Neural progenitor cell (in vitro differentiated cells): ENCODE results near the gene RHBDD3. TPM values are rescaled to one million over a fixed set of nuclear protein-coding genes. Genes with fewer than 3 reads are reported as not detected.
A peak's percentile ranks its signal among the peaks of the same experiment; 100 is the strongest.

Experiments used
- DNase-seq: peaks from one replicate; pipeline ENCODE4 v3.0.0-alpha.2; 2016; ENCODE audit warnings: low spot score
- H2AFZ ChIP-seq: fragments of 200-600 bp; sonication (generic); replicated peaks from 2 replicates; pipeline ENCODE4 v1.6.1; 2016; ENCODE audit warnings: antibody characterized with exemption
- H3F3A ChIP-seq: fragments of 200-600 bp; sonication (generic); 2 replicates; pipeline ENCODE4 v1.6.1; 2016; ENCODE audit warnings: antibody characterized with exemption, low read depth
- H3K27ac ChIP-seq: fragments of 200-600 bp; sonication (generic); 2 replicates; pipeline ENCODE4 v1.5.1; 2016; ENCODE audit warnings: mild to moderate bottlenecking
- H3K27me3 ChIP-seq: fragments of 200-600 bp; sonication (generic); 2 replicates; pipeline ENCODE4 v1.6.1; 2016; ENCODE audit warnings: mild to moderate bottlenecking, moderate library complexity
- H3K36me3 ChIP-seq: fragments of 200-600 bp; sonication (generic); 2 replicates; pipeline ENCODE4 v1.5.1; 2016
- H3K4me1 ChIP-seq: fragments of 200-600 bp; sonication (generic); 2 replicates; pipeline ENCODE4 v1.6.1; 2016; ENCODE audit warnings: mixed run types
- H3K4me2 ChIP-seq: fragments of 200-600 bp; sonication (generic); 2 replicates; pipeline ENCODE4 v1.6.1; 2016
- H3K4me3 ChIP-seq: fragments of 200-600 bp; sonication (generic); 2 replicates; pipeline ENCODE4 v1.5.1; 2016
- H3K79me2 ChIP-seq: fragments of 200-600 bp; sonication (generic); 2 replicates; pipeline ENCODE4 v1.6.1; 2016; ENCODE audit warnings: low read depth
- H3K9ac ChIP-seq: fragments of 200-600 bp; sonication (generic); 2 replicates; pipeline ENCODE4 v1.6.1; 2016
- H3K9me3 ChIP-seq: fragments of 200-600 bp; sonication (generic); 2 replicates; pipeline ENCODE4 v1.5.1; 2016; ENCODE audit warnings: low read depth
- H4K20me1 ChIP-seq: fragments of 200-600 bp; sonication (generic); 2 replicates; pipeline ENCODE4 v1.6.1; 2016; ENCODE audit warnings: low read depth
- H3K27ac Mint-ChIP-seq: 3 replicates; pipeline ENCODE4 v1.8.0; 2021; ENCODE audit warnings: mixed read lengths
- H3K27me3 Mint-ChIP-seq: 2 replicates; pipeline ENCODE4 v1.8.0; 2022; ENCODE audit warnings: low read depth, mild to moderate bottlenecking, inconsistent platforms, moderate library complexity, mixed read lengths; ENCODE audit not compliant: insufficient read depth
- H3K36me3 Mint-ChIP-seq: 3 replicates; pipeline ENCODE4 v1.8.0; 2021; ENCODE audit warnings: mixed read lengths
- H3K4me1 Mint-ChIP-seq: 3 replicates; pipeline ENCODE4 v1.8.0; 2021; ENCODE audit warnings: mixed read lengths
- H3K4me3 Mint-ChIP-seq: 3 replicates; pipeline ENCODE4 v1.8.0; 2021; ENCODE audit warnings: mild to moderate bottlenecking, moderate library complexity, mixed read lengths
- H3K9me3 Mint-ChIP-seq: 3 replicates; pipeline ENCODE4 v1.8.0; 2020; ENCODE audit warnings: mixed read lengths
- CTCF ChIP-seq: fragments of 200-600 bp; sonication (generic); IDR thresholded peaks from 2 replicates; pipeline ENCODE4 v1.5.1; 2017; ENCODE audit warnings: antibody characterized with exemption, mild to moderate bottlenecking
- EZH2 ChIP-seq: fragments of 200-600 bp; sonication (generic); IDR thresholded peaks from 2 replicates; pipeline ENCODE4 v1.6.1; 2017; ENCODE audit warnings: antibody characterized with exemption, mild to moderate bottlenecking, moderate library complexity
- EZH2phosphoT487 ChIP-seq: fragments of 200-600 bp; sonication (generic); IDR thresholded peaks from 2 replicates; pipeline ENCODE4 v1.6.1; 2017; ENCODE audit warnings: antibody characterized with exemption
- total RNA-seq: library from RNA; depleted of rRNA; stranded (reverse); fragments of >200 nt; gene quantifications from 2 replicates; pipeline ENCODE4 v1.2.3, GENCODE V29; 2015; ENCODE audit warnings: low replicate concordance

RHBDD3 gene
- total RNA-seq, 1 donor from 2014 or later = 16.3 TPM

GRCh38 chr22:29306175-29306834 lies 38.5 kb upstream of the RHBDD3 start, which contains the start of gene GAS2L1:
TSS of gene GAS2L1 (plus strand) at chr22:29306650. CDS start at chr22:29308106, 1,456 bp downstream.
- Mint-ChIP-seq H3K4me3 (peak within 1 kb of the TSS; percentile 92), H3K4me1 (peaks cover 36% of the 10 kb centered on the region), H3K9me3 (no peaks in the 10 kb centered on the region), H3K27ac (no peak within 1 kb of the TSS), H3K36me3 (no peaks in the 10 kb centered on the region), H3K27me3 (peaks cover 13% of the 10 kb centered on the region)
- H3K36me3 ChIP-seq = no peaks in the 10 kb centered on the region
- peaks cover 13% of the 10 kb centered on the region for H3K4me1 ChIP-seq
- peaks cover 13% of the 10 kb centered on the region for H3K27me3 ChIP-seq
- TF ChIP-seq EZH2phosphoT487 (no peak), EZH2 (no peak), CTCF (peak; percentile 17)
- DNase-seq = peak; percentile 81
- peaks cover 10% of the 10 kb centered on the region for H4K20me1 ChIP-seq
- no peak within 1 kb of the TSS for H3K27ac ChIP-seq
- H2AFZ ChIP-seq = peak within 1 kb of the TSS; percentile 84
- peaks cover 26% of the 10 kb centered on the region for H3F3A ChIP-seq
- H3K9ac ChIP-seq = no peak within 1 kb of the TSS
- peak within 1 kb of the TSS; percentile 84 for H3K4me2 ChIP-seq
- H3K9me3 ChIP-seq = no peaks in the 10 kb centered on the region
- H3K79me2 ChIP-seq = no peaks in the 10 kb centered on the region
- peak within 1 kb of the TSS; percentile 61 for H3K4me3 ChIP-seq

- Histone ChIP-seq H3K9me3 (no peaks in the 10 kb centered on the region), H3K4me2 (peak overlapping the region; percentile 84), H3K79me2 (no peaks in the 10 kb centered on the region), H3K27ac (no peak overlapping the region), H3K36me3 (no peaks in the 10 kb centered on the region), H4K20me1 (peaks cover 8% of the 10 kb centered on the region), H3F3A (peaks cover 30% of the 10 kb centered on the region), H3K9ac (no peak overlapping the region), H3K27me3 (peaks cover 13% of the 10 kb centered on the region), H3K4me3 (peak overlapping the region; percentile 61), H2AFZ (no peak overlapping the region), H3K4me1 (peaks cover 13% of the 10 kb centered on the region)
- TF ChIP-seq CTCF = no peak
- Mint-ChIP-seq H3K4me1 (peaks cover 33% of the 10 kb centered on the region), H3K27ac (no peak overlapping the region), H3K9me3 (no peaks in the 10 kb centered on the region), H3K27me3 (peaks cover 12% of the 10 kb centered on the region), H3K36me3 (no peaks in the 10 kb centered on the region), H3K4me3 (peak overlapping the region; percentile 83)
- no peak for DNase-seq
These were observed 38.0 kb upstream of the RHBDD3 start for GRCh38 chr22:29305836-29306174.

- no peak for DNase-seq
- no peaks in the 10 kb centered on the region for H3K9me3 ChIP-seq
- peaks cover 14% of the 10 kb centered on the region for H3K36me3 Mint-ChIP-seq
- H3K27me3 ChIP-seq = peaks cover 8% of the 10 kb centered on the region
- no peaks in the 10 kb centered on the region for H3K9me3 Mint-ChIP-seq
- H3K4me3 ChIP-seq = no peak overlapping the region
- H3K4me3 Mint-ChIP-seq = no peak overlapping the region
- no peak overlapping the region for H2AFZ ChIP-seq
- peaks cover 31% of the 10 kb centered on the region for H4K20me1 ChIP-seq
- peaks cover 60% of the 10 kb centered on the region for H3F3A ChIP-seq
- H3K27me3 Mint-ChIP-seq = peaks cover 20% of the 10 kb centered on the region
- H3K9ac ChIP-seq = no peak overlapping the region
- no peaks in the 10 kb centered on the region for H3K36me3 ChIP-seq
- no peaks in the 10 kb centered on the region for H3K79me2 ChIP-seq
- no peak overlapping the region for H3K4me2 ChIP-seq
- H3K27ac Mint-ChIP-seq = no peak overlapping the region
- H3K4me1 Mint-ChIP-seq = peaks cover 19% of the 10 kb centered on the region
- H3K4me1 ChIP-seq = peaks cover 13% of the 10 kb centered on the region
- TF ChIP-seq EZH2phosphoT487 = no peak
- no peak for TF ChIP-seq CTCF
- TF ChIP-seq EZH2 = no peak
- H3K27ac ChIP-seq = no peak overlapping the region
These were observed 35.1 kb upstream of the RHBDD3 start for GRCh38 chr22:29302681-29303465.
